ENCODE measurements around the gene SAMSN1.
"Not testable (repeated sequence)": the region's sequence is repeated elsewhere in the genome, so short reads cannot be mapped to it uniquely, and the experiment has no call there.

SAMSN1 gene

GRCh38 chr21:14531757-14532316, 14.3 kb downstream of the SAMSN1 start:
- in situ Hi-C loops (cut with MboI; ENCODE audit: low sequenced_read_pairs), result no loop called here

GRCh38 chr21:14530592-14530991, 15.5 kb downstream of the SAMSN1 start:
- in situ Hi-C loops (cut with MboI; ENCODE audit: low sequenced_read_pairs), result no loop called here

GRCh38 chr21:14528815-14529214, 17.3 kb downstream of the SAMSN1 start:
- in situ Hi-C loops (cut with MboI; ENCODE audit: low sequenced_read_pairs), result no loop called here

- in situ Hi-C loops (cut with MboI; ENCODE audit: low sequenced_read_pairs), result no loop called here
Observed at GRCh38 chr21:14527696-14528652, 18.1 kb downstream of the SAMSN1 start.

GRCh38 chr21:14526836-14527695, 19.0 kb downstream of the SAMSN1 start:
- in situ Hi-C loops (cut with MboI; ENCODE audit: low sequenced_read_pairs), result no loop called here

DNA sequence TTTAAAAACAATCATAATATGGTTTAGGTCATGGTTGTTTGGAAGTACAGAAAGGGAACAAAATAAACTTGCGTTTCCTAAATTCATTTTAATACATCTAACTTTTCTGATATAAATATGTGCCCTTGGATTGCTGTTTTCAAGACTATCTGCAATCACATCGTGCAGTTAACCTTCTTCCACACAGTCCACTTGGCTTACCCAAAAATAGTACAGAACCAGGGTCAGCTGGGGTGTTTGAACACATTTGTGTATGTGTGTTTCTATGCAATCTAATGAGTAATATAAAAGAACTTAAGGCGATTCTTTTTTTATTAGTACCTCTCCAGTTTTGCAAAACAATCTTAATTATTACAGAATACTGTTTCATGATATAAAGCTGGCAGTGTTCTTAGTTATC, 19.9 kb downstream of the SAMSN1 start:
- in situ Hi-C loops (cut with MboI; ENCODE audit: low sequenced_read_pairs), result no loop called here

DNA sequence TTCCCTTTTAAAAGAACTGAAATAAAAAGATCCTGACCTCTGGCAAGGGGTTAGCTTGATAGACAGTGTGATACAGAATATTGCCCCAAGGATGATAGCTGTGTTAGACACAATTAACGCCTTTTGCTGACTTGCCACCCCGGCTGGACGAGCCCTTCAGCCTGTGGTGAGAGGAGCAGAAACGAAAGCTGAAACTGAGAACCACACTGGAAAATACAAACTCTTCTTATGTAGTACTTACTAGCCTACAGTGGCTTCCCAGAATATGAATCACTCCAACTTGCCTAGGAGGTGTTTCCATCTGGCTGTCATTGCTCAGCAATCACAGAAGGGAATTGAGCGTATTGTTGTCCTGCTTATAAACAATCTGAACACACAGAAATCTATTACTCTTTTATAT, 22.9 kb downstream of the SAMSN1 start:
- in situ Hi-C loops (cut with MboI; ENCODE audit: low sequenced_read_pairs), result no loop called here

- in situ Hi-C loops (cut with MboI; ENCODE audit: low sequenced_read_pairs), result no loop called here
Observed at GRCh38 chr21:14522736-14523135, 23.4 kb downstream of the SAMSN1 start.

GRCh38 chr21:14520535-14520934, 25.6 kb downstream of the SAMSN1 start:
- in situ Hi-C loops (cut with MboI; ENCODE audit: low sequenced_read_pairs), result no loop called here

DNA sequence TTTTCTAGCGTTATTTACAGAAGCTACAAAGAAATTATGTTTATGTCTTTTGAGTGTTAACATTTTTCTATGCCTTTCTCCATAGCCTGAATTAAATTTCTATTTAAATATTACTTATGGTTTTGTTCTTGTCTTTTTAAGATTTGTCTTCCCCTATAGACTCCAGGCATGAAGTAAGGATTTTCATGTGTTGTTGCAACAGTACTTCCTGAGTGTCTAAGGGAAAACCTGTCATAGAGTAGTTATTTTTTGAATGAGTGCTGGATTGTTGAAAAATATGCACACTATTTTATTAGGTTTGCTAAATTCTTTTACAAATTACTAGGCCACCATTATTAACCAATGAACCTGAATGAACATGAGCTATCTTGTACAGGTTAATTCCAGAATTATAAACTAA, 27.1 kb downstream of the SAMSN1 start:
- in situ Hi-C loops (cut with MboI; ENCODE audit: low sequenced_read_pairs), result no loop called here

GRCh38 chr21:14513804-14514203, 32.3 kb downstream of the SAMSN1 start:
- in situ Hi-C loops (cut with MboI; ENCODE audit: low sequenced_read_pairs), result no loop called here

- in situ Hi-C loops (cut with MboI; ENCODE audit: low sequenced_read_pairs), result not testable (repeated sequence)
Observed at GRCh38 chr21:14506859-14507457, 39.2 kb downstream of the SAMSN1 start.

DNA sequence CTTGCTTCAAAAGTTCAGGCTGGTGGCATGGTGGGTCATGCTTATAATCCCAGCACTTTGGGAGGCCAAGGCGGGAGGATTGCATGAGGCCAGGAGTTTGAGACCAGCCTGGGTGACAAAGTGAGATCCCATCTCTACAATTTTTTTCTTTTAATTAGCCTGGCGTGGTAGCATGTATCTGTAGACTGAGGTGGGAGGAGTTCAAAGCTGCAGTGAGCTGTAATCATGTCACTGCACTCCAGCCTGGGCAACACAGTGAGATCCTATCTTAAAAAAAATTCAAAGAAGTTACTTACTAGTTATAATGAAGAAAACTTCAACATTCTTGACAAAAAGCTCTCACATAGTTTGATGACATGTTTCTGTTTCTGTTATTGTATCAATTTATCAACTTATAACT, 45.2 kb downstream of the SAMSN1 start:
- in situ Hi-C loops (cut with MboI; ENCODE audit: low sequenced_read_pairs), result no loop called here

GRCh38 chr21:14499316-14499715, 46.8 kb downstream of the SAMSN1 start:
- in situ Hi-C loops (cut with MboI; ENCODE audit: low sequenced_read_pairs), result no loop called here

- in situ Hi-C loops (cut with MboI; ENCODE audit: low sequenced_read_pairs), result no loop called here
Observed at GRCh38 chr21:14497825-14498224, 48.3 kb downstream of the SAMSN1 start.

DNA sequence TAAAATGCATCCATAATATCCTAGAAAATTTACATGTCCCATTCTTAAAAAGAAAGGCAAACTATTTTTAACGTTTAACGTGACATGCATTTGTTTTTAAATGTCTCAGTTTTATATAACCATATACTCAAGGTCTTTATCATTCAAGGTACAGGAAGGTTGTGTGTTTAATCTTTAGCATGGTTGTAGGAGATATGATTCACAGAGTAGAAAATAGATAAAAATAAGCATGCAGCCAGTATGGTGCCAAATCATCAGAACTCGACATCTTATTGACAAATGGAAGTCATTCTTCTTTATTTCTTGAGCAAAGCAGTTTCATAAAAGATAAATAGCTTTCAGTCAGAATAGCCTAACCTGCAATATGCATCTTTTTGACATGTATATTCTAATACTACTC, 51.0 kb downstream of the SAMSN1 start:
- in situ Hi-C loops (cut with MboI; ENCODE audit: low sequenced_read_pairs), result no loop called here

DNA sequence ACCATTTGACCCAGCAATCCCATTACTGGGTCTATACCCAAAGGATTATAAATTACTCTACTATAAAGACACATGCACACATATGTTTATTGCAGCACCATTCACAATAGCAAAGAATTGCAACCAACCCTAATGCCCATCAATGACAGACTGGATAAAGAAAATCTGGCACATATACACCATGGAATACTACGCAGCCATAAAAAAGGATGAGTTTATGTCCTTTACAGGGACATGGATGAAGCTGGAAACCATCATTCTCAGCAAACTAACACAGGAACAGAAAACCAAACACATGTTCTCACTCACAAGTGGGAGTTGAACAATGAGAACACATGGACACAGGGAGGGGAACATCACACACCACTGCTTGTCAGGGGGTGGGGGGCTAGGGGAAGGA, 51.9 kb downstream of the SAMSN1 start:
- in situ Hi-C loops (cut with MboI; ENCODE audit: low sequenced_read_pairs), result not testable (repeated sequence)

DNA sequence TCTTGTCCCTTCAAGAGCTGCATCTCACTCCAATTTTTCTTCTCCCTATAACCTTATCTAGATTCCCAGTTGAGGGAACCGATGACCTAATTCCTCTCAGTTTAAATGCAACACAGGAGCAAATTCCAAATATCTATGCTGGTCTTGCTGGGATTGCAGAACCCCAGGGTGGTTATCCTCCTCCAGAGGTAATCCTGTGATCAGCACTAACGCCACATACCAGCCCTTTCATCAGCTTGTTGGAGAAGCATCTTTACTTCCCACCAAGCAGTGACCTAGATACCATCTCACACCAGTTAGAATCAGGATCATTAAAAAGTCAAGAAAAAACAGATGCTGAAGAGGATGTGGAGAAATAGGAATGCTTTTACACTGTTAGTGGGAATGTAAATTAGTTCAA, 52.4 kb downstream of the SAMSN1 start:
- in situ Hi-C loops (cut with MboI; ENCODE audit: low sequenced_read_pairs), result no loop called here

GRCh38 chr21:14492931-14493330, 53.2 kb downstream of the SAMSN1 start:
- in situ Hi-C loops (cut with MboI; ENCODE audit: low sequenced_read_pairs), result no loop called here

DNA sequence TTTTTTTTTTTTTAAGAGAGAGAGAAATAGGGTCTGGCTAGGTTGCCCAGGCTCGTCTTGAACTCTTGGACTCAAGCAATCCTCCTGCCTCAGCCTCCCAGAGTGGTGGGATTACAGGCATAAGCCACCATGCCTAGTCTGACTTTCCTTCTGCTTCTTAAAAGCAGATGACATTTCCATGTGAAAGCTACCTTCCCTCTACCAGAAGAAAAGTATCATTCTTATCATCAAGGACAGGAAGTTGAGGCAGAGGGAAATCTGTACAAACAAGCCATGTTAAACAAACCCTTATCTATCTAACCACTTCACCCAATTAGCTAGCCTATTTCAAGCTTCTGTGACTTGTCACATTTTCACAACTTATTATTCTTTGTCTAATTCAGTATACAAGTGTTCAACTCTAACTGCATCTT, 54.8 kb downstream of the SAMSN1 start:
- in situ Hi-C loops (cut with MboI; ENCODE audit: low sequenced_read_pairs), result no loop called here

DNA sequence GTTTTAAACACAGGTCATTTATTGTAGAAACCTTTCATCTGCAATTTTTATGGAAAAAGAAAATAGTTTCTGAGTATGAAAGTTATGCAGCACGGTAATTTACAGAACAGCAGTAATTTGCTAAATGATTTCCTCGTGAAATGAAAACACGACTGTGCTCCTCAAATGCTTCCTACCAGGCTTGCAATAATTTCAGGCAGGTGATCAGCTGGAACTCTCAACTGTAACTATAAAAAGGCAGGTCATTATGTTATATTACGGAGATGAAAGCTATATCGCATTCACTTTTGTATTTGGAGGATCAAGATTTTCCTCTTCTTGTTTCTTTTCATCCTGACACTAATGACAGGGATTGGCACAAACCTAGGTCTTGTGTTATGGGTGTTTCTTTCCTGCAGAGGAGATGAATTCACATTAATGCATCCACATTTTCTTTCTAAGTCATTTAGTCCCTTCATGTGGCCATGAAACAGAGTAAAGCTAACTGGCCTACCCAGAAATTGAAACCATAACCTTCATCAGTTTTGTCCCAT, 57.4 kb downstream of the SAMSN1 start:
- in situ Hi-C loops (cut with MboI; ENCODE audit: low sequenced_read_pairs), result no loop called here
